Measurements from ENCODE around the gene TERT.
"Not testable (repeated sequence)": the region's sequence is repeated elsewhere in the genome, so short reads cannot be mapped to it uniquely, and the experiment has no call there.

TERT gene

DNA sequence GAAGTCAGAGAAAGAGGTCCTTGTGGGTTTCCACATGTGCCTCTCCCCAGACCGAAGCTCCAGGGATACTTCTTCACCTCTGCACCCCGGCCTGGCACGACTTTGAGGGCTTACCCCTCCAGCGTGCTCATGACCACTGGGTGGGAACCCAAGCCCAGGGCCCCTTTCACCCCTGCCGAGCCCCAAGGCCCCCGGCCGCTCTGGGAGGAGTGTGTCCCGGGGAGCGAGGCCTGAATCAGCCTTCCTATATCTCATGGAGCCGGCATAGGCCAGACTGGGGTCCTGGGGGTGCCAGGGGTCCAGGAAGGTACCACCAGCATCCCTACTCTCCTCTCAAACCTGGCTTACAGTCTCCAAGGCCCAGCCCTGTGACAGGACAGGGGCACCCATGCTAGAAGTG, 17.1 kb downstream of the TERT start:
- DNase-seq = no peak

- DNase-seq = no peak
Observed at GRCh38 chr5:1277331-1277730, 17.5 kb downstream of the TERT start.

GRCh38 chr5:1276930-1277329, 17.9 kb downstream of the TERT start:
- DNase-seq = no peak

- DNase-seq = not testable (repeated sequence)
Observed at GRCh38 chr5:1275397-1276391, 19.2 kb downstream of the TERT start.

DNA sequence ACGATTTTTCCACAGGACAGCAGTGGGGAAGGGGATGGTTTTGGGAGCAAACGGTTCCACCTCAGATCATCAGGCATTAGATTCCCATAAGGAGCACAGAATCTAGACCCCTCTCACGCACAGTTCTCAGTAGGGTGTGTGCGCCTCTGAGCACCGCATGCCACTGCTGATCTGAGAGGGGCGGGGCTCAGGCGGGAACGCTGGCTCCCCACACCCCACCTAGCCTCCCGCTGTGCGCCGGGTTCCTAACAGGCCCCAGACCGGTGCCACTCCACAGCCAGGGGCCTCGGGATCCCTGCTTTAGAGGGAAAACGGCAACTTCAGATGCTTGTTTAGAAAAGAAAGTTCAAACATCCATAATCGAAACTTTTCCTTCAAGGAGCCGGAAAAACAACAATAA, 20.4 kb downstream of the TERT start:
- DNase-seq = no peak

DNA sequence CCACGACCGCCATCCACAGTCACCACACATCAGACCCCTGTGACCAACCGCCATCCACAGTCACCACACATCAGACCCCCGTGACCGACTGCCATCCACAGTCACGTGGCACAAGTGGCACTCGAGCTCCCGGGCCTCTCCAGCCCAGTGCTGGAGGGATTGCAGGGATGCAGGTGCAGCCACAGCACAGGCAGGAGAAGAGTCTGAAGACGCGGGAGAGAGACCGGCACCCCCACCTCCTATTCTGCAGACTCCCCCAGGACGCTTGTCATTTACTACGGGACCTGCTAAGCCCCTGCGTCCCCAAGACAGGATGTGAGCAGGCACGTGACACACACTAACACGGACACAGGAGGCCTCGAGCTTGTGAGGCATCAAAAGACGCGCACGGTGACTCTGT, 21.1 kb downstream of the TERT start:
- no peak for DNase-seq

GRCh38 chr5:1272201-1272600, 22.7 kb downstream of the TERT start:
- DNase-seq = no peak

DNA sequence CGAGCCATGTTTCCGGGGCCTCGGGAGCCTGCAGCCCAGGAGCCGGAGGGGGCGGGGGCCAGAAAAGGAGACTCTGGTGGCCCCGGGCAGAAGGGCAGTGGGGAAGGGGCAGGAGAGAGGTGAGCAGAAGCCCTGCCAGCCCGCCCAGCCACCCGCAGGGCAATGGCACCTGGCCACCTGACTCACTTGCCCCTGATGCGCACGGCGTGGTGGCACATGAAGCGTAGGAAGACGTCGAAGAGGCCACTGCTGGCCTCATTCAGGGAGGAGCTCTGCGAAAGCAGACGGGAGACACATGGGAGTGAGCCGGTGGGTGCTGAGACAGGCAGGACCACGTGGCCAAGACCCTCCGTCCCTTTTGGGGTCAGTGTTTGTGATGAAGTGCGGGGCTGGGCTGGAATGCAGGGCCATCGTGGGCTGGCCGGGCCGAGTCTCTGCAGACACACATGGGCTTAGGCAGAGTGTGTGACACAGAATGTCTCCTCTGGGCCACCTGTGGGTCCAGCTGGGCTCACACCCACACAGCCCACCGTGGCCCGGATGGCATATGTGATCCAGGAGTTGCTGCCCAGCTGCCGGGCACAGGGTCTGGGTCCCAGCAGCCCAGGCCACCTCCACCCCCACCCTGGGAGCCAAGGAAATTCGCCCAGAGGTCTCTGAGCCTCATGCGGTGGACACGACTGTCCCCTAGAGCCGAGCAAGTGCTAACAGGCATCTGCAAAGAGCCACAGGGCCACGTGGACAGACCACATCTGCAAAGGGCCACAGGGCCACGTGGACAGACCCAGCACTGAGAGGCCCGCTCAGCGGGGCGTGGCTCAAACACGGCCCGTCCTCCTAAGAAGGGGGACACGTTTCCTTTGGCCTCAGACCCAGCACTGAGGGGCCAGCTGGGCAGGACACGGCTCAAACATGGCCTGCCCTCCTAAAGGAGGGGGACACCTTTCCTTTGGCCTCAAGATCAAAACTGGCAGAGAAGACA, 23.6 kb downstream of the TERT start:
- no peak for DNase-seq

- DNase-seq = no peak
Observed at GRCh38 chr5:1270426-1270825, 24.4 kb downstream of the TERT start.

GRCh38 chr5:1268666-1269065, 26.2 kb downstream of the TERT start:
- peak; percentile 20 for DNase-seq

GRCh38 chr5:1268056-1268455, 26.8 kb downstream of the TERT start:
- DNase-seq = no peak

DNA sequence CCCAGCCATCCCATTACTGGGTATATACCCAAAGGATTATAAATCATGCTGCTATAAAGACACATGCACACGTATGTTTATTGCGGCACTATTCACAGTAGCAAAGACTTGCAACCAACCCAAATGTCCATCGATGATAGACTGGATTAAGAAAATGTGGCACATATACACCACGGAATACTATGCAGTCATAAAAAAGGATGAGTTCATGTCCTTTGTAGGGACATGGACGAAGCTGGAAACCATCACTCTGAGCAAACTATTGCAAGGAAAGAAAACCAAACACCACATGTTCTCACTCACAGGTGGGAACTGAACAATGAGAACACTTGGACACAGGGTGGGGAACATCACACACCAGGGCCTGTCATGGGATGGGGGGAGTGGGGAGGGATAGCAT, 27.4 kb downstream of the TERT start:
- DNase-seq = not testable (repeated sequence)

GRCh38 chr5:1266791-1267190, 28.1 kb downstream of the TERT start:
- DNase-seq = no peak

DNA sequence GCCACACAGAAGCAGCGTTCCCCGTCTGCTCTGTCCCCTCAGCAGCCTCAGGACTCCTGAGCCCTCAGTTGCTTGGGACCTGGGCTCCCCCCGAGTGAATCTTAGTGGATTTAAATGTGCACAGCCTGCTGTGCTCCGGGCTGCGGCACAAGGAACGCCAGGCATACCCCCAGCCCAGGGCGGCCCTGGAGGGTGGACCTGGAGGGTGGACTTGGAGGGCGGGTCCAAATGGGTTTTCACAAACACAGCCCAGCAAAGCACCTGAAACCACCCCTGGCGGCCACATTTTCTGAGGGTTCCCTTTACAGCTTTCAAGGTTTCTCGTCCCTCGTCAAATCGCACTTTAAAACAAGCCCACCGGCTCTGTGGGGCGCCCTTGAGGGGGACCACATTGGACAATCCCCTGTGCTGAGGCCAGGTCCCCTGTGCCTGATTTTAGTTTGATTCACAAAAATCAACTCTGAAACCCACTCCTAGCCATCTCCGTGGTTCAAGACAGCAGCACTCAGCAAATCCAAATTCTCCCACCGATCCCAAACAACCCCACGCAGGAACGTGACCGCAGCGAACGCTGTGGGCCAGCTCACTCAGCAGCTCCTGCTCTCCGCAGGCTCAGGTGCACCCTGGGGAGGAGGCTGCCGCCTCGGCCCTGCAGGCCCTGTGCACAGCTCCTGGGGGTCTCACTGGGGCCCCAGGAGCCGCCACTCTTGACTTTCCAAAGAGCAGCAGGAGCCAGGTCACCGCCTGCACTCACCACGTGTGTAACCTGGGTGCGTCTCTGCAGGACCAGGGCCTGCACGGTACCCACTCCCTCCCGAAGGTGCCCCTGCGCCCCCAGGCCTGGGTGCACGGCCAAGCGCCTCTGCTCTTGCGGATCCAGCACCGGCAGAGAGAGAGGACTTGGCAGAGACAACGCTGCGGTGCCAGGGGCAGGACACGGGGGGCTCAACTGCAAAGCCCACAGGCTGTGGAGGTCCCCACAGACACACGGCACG, 29.1 kb downstream of the TERT start:
- DNase-seq = no peak

DNA sequence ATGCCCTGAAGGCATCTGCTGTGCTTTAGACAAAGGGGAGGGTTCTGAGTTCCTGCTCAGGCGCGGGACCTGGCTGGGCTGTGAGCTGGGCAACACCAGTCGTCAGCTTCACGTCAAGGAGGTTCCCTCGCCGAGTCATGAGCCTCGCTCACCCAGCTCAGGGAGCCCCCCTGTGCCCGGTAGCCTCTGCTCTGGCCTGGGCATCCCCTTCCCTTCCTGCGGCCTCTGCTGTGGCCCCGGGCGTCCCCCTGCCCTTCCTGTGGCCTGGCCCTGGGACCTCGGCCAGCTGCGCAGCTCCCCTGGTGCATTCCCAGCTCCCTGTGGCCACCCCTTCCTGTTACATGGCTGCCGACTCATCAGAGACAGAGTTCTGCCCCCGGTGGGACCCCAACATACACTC, 29.8 kb downstream of the TERT start:
- DNase-seq = no peak

DNA sequence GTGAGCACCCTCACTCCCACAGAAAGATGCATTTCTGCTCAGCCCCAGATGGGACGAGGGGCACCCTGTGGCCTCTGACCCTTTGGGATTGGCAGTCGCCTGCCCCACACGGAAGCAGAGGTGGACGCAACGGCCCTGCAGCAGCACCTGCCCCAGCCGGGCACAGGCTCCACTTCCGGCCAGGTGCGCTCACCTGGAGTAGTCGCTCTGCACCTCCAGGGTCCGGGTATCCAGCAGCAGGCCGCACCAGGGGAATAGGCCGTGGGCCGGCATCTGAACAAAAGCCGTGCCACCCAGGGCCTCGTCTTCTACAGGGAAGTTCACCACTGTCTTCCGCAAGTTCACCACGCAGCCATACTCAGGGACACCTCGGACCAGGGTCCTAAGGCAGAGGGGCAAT, 30.7 kb downstream of the TERT start:
- DNase-seq = no peak

DNA sequence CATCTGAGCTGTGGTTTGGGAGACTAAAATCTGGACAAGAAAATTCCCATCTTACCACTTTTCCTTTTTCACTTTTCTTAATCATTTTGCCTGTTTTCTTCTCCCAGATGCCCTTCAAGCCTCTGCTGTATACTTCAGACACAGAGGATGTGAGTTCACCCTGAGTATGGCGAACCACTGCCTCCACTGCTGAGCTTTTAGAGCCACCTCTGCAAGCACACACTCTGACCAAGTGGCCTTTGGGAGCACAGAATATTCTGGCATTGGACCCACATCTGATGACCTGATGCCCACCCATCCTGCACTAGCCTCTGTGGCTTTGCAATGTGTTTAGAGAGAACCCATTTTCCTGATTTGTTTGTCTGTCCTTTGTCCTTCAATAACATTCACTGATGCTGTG, 32.5 kb downstream of the TERT start:
- no peak for DNase-seq

DNA sequence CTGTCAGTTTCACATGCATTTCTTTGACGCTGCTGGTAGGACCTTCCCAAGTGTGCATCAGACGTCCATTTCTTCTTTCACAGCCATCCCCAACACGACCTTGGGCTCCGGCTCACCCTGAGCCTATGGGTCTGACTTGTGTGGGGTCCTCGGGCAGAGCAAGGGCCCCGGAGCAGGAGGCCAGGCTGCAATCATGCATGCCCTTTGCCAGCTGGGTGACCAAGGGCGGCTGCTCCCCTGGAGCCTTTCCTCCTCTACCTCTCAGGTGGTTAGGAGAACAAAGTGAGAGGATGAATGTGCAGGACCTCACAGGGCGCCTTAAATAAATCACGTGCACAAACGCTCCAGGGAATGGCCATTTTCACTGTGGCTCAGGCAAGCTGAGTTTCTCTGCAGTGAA, 33.2 kb downstream of the TERT start:
- DNase-seq = no peak

GRCh38 chr5:1259806-1260480, 34.9 kb downstream of the TERT start:
- no peak for DNase-seq

- DNase-seq = no peak
Observed at GRCh38 chr5:1257841-1258240, 37.0 kb downstream of the TERT start.

GRCh38 chr5:1257363-1257762, 37.5 kb downstream of the TERT start:
- DNase-seq = no peak

DNA sequence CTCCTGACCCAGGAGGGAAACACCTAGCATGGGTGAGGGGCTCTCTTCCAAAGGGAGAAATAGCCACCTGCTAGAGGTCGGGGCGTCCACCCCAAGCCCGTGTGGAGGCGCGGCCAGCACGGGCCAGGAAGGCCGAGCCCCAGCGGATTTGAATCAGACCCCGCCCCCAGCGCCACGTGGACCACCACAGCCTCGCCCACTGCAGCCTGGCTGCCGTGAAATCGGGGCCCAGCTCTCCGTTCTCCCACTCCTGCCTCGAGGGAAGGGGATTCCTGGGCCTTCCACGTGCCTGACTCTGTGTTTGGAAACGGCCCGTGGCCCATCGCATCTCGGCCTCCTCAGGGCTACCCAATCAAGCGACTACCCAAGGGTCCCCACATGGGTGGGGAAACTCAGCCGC, 38.1 kb downstream of the TERT start:
- DNase-seq = no peak
